CD4-positive, CD25-positive, alpha-beta regulatory T cell (primary cell): ENCODE data around the gene PRKCA. TPM values are rescaled to one million over a fixed set of nuclear protein-coding genes. Genes with fewer than 3 reads are reported as not detected.

Experiments
- ATAC-seq, 2 donors: fragments of 150-1000 bp; cut with Tn5 transposase; one replicate each; pipeline ENCODE4 v1.10.0; 2021; ENCODE audit warnings: low read depth in 2 of 2, moderate number of reproducible peaks in 2 of 2, moderate library complexity in 1 of 2
- DNase-seq, 3 donors: peaks; one replicate each; pipeline versions ENCODE4 v3.0.0 to v3.0.0-alpha.2; 2012 to 2022; ENCODE audit warnings: mixed read lengths in 1 of 3
- H3K27ac ChIP-seq: one replicate; pipeline ENCODE4 v1.7.0; 2013; ENCODE audit warnings: mild to moderate bottlenecking, low read length; ENCODE audit not compliant: insufficient read depth, poor library complexity, severe bottlenecking
- H3K27me3 ChIP-seq: one replicate; pipeline ENCODE4 v1.7.0; 2013; ENCODE audit warnings: low read length; ENCODE audit not compliant: control insufficient read depth, insufficient read depth
- H3K36me3 ChIP-seq: one replicate; pipeline ENCODE4 v1.7.0; 2013; ENCODE audit warnings: mild to moderate bottlenecking, low read length, moderate library complexity; ENCODE audit not compliant: control insufficient read depth, insufficient read depth
- H3K4me1 ChIP-seq: 2 replicates; pipeline ENCODE4 v1.7.0; 2013; ENCODE audit warnings: mild to moderate bottlenecking, low read length; ENCODE audit not compliant: insufficient read depth, control insufficient read depth, poor library complexity, severe bottlenecking
- H3K4me3 ChIP-seq: one replicate; pipeline ENCODE4 v1.7.0; 2013; ENCODE audit warnings: low read depth, mild to moderate bottlenecking, low read length, moderate library complexity
- H3K9me3 ChIP-seq, 2 experiments: 1 replicate in 1 of 2; 2 replicates in 1 of 2; pipeline ENCODE4 v1.7.0; 2013; ENCODE audit warnings: low read length in 2 of 2, mild to moderate bottlenecking in 1 of 2, moderate library complexity in 1 of 2; ENCODE audit not compliant: control insufficient read depth in 2 of 2
- H3K27ac Mint-ChIP-seq, 3 donors: one replicate each; pipeline ENCODE4 v1.8.0; 2020 to 2022; ENCODE audit warnings: mild to moderate bottlenecking in 3 of 3, mixed read lengths in 3 of 3, moderate library complexity in 2 of 3
- H3K27me3 Mint-ChIP-seq: one replicate; pipeline ENCODE4 v1.8.0; 2022; ENCODE audit warnings: mild to moderate bottlenecking, mixed read lengths
- H3K36me3 Mint-ChIP-seq: one replicate; pipeline ENCODE4 v1.8.0; 2020; ENCODE audit warnings: mixed read lengths
- H3K4me1 Mint-ChIP-seq, 4 donors: one replicate each; pipeline ENCODE4 v1.8.0; 2020 to 2022; ENCODE audit warnings: mixed read lengths in 4 of 4, mild to moderate bottlenecking in 1 of 4
- H3K4me3 Mint-ChIP-seq, 4 donors: one replicate each; pipeline ENCODE4 v1.8.0; 2020 to 2022; ENCODE audit warnings: mild to moderate bottlenecking in 4 of 4, mixed read lengths in 4 of 4, moderate library complexity in 3 of 4
- H3K9me3 Mint-ChIP-seq, 7 donors: one replicate each; pipeline ENCODE4 v1.8.0; 2020 to 2022; ENCODE audit warnings: mixed read lengths in 7 of 7, mild to moderate bottlenecking in 3 of 7, moderate library complexity in 2 of 7
- polyA plus RNA-seq, 4 donors: library from polyadenylated mRNA; unstranded; fragments of 300-500 nt; fragmentation: Illumina TruSeq; gene quantifications; one replicate each; pipeline ENCODE4 v1.2.3, GENCODE V29; 2021
- total RNA-seq: library from RNA; stranded (reverse); gene quantifications from one replicate; pipeline ENCODE4 v1.2.3, GENCODE V29; 2022

PRKCA gene
- total and polyA plus RNA-seq, 5 donors from 2014 or later = 0.60 to 84.0 (median 2.0) TPM

DNA sequence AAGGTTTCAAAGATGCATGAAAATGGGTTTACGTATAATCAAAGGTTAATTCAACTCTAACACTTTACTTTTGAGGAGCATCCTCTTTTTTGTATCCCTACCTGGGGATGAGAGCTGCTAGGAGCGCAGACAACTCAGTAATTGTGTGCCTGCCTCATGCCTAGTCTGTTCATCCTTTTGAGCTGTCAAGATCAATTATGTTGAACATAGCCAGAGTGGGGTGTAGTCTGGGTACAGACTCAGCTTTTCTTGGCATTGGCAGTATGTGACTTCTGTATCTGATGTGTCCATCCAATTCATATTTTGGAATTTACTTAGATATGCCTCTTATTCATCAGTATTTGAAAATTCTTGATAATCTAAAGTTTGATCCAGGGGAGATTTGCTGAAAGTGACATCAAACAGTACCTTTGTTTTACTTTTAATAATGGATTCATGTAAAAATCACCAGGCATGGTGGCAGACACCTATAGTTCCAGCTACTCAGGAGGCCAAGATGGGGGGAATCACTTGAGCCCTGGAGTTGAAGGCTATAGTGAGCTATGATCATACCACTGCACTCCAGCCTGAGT is 24.1 kb downstream of the PRKCA start:
- peaks cover 11% of the 10 kb centered on the region for H3K36me3 Mint-ChIP-seq
- DNase-seq (no peak), ATAC-seq (no peak)
- peak overlapping the region in 1 of 4 donors; percentile 17 for H3K4me3 Mint-ChIP-seq
- H3K27me3 Mint-ChIP-seq = no peaks in the 10 kb centered on the region
- no peak overlapping the region for H3K4me3 ChIP-seq
- peaks cover 0 to 6% (median 0%) of the 10 kb centered on the region in 7 donors for H3K9me3 Mint-ChIP-seq
- H3K36me3 ChIP-seq = no peaks in the 10 kb centered on the region
- H3K9me3 ChIP-seq = peaks cover 4 to 6% of the 10 kb centered on the region in 2 experiments
- peak overlapping the region; percentile 27 to 47 (median 37) for H3K27ac Mint-ChIP-seq
- peaks cover 16 to 79% (median 48%) of the 10 kb centered on the region in 4 donors for H3K4me1 Mint-ChIP-seq
- H3K4me1 ChIP-seq = peaks cover 23% of the 10 kb centered on the region
- no peaks in the 10 kb centered on the region for H3K27me3 ChIP-seq
- H3K27ac ChIP-seq = no peak overlapping the region

DNA sequence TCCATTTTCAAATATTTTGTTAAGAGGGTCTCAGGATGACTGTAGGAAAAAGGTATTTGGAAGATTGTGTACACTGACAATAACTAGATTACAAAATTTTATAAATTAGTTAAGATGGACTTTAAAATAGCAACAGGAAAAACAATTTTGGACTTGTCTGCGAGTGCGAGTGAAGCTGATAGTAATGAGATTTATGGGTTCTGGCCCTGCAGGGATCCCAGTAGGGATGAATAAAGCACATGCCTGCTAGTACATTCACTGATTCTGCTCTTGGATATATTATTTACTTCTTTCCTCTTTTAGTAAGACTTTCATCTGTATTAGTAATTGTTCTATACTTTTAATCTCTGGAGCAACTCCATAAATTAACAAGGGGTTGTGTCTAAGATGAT is 28.2 kb downstream of the PRKCA start:
- Mint-ChIP-seq H3K4me1 (peaks cover 11 to 87% (median 54%) of the 10 kb centered on the region in 4 donors), H3K4me3 (peak overlapping the region; percentile 77 to 91 (median 82)), H3K36me3 (peaks cover 7% of the 10 kb centered on the region), H3K27ac (peak overlapping the region; percentile 91 to 98 (median 95)), H3K27me3 (no peaks in the 10 kb centered on the region), H3K9me3 (no peaks in the 10 kb centered on the region)
- Histone ChIP-seq H3K9me3 (no peaks in the 10 kb centered on the region), H3K27me3 (no peaks in the 10 kb centered on the region), H3K27ac (peak overlapping the region; percentile 73), H3K36me3 (no peaks in the 10 kb centered on the region), H3K4me3 (peak overlapping the region; percentile 76), H3K4me1 (peaks cover 41% of the 10 kb centered on the region)
- no peak for ATAC-seq
- DNase-seq = no peak

DNA sequence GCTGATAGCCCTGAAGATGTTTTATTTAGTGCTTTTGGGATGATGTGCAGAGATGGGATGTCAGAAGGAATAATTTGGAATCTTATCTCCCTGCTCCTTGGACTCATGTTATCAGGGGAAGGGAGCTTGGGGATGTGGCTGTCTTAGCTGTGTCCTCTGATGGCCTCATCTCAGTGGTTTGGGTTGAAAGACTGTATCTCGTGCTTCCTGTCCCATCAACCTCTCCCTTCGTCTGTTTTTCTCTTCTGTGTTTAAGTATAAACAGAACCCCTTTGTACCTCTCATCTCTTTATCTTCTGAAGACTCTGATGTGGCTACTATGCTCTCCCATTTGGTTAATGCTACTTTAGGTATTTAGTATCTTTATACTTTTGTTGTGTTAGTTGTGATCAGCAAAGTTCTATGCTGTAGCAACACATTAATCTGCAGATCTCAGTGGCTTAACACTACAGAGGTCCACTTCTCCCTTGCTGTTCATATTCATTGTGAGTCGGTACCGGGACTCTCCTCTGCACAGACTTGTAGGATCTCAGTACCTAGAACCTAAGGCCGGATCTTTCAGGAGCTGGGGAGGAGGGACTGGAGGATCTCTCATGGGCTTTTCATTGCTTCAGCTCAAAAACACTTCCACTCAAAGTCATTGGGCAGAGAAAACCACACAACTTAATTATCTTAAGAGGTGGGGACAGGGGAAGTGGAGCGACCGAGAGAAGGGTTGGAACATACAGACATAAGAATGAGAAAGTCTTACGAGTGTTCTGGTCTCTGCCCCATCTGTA is 28.8 kb downstream of the PRKCA start:
- Histone ChIP-seq H3K36me3 (no peaks in the 10 kb centered on the region), H3K9me3 (no peaks in the 10 kb centered on the region), H3K4me3 (peak overlapping the region; percentile 76), H3K27me3 (no peaks in the 10 kb centered on the region), H3K4me1 (peaks cover 41% of the 10 kb centered on the region), H3K27ac (peak overlapping the region; percentile 73)
- peaks cover 7% of the 10 kb centered on the region for H3K36me3 Mint-ChIP-seq
- H3K9me3 Mint-ChIP-seq = no peaks in the 10 kb centered on the region
- peak overlapping the region; percentile 91 to 98 (median 95) for H3K27ac Mint-ChIP-seq
- peaks cover 17 to 87% (median 56%) of the 10 kb centered on the region in 4 donors for H3K4me1 Mint-ChIP-seq
- peak overlapping the region; percentile 77 to 91 (median 82) for H3K4me3 Mint-ChIP-seq
- ATAC-seq (peak; percentile 82 to 87), DNase-seq (peak in 2 of 3 donors; percentile 67 to 86)
- no peaks in the 10 kb centered on the region for H3K27me3 Mint-ChIP-seq

DNA sequence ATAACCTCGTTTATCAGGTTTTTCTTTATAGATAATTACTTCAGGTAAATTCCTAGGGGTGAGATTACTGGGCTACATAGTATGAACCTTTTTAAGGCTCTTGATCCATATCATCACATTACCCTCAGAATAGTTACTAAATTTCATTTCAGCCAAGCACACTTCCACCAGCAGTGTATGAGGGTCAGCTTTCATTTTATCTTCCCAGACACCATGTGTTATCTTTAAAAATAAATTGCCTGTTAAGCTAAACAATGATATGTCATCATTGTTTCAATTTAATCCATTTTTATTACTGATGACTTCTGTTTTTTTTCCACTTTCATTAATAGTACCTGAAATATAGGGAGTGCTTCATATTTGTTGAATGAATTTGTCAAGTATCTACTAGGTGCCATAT is 33.4 kb downstream of the PRKCA start:
- Histone ChIP-seq H3K9me3 (no peaks in the 10 kb centered on the region), H3K36me3 (no peaks in the 10 kb centered on the region), H3K4me1 (peaks cover 40% of the 10 kb centered on the region), H3K4me3 (no peak overlapping the region), H3K27ac (no peak overlapping the region), H3K27me3 (no peaks in the 10 kb centered on the region)
- Mint-ChIP-seq H3K27ac (peak overlapping the region in 1 of 3 donors; percentile 81), H3K4me3 (peak overlapping the region in 1 of 4 donors; percentile 48), H3K36me3 (no peaks in the 10 kb centered on the region), H3K9me3 (no peaks in the 10 kb centered on the region), H3K4me1 (peaks cover 25 to 81% (median 60%) of the 10 kb centered on the region in 4 donors), H3K27me3 (no peaks in the 10 kb centered on the region)
- ATAC-seq (no peak), DNase-seq (no peak)

DNA sequence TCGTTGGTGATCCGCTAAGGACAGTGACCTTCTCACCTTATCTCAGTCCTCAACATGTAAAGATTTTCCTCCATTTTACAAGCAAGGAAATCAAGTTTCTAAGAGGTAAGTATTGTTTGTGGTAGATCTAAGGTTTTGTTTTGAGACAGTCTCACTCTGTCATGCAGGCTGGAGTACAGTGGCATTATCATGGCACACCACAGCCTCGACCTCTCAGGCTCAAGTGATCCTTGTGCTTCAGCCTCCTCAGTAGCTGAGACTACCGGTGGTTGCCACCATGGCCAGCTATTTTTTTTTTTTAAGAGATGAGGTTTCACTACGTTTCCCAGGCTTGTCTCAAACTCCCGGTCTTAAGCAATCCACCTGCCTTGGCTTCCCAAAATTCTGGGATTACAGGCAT is 34.9 kb downstream of the PRKCA start:
- H3K27ac Mint-ChIP-seq = peak overlapping the region in 1 of 3 donors; percentile 75
- no peaks in the 10 kb centered on the region for H3K27me3 Mint-ChIP-seq
- no peak overlapping the region for H3K4me3 Mint-ChIP-seq
- H3K9me3 ChIP-seq = no peaks in the 10 kb centered on the region
- ATAC-seq (no peak), DNase-seq (no peak)
- H3K9me3 Mint-ChIP-seq = no peaks in the 10 kb centered on the region
- no peak overlapping the region for H3K27ac ChIP-seq
- H3K36me3 ChIP-seq = no peaks in the 10 kb centered on the region
- H3K4me3 ChIP-seq = no peak overlapping the region
- H3K4me1 Mint-ChIP-seq = peaks cover 17 to 78% (median 59%) of the 10 kb centered on the region in 4 donors
- H3K27me3 ChIP-seq = no peaks in the 10 kb centered on the region
- peaks cover 26% of the 10 kb centered on the region for H3K4me1 ChIP-seq
- H3K36me3 Mint-ChIP-seq = no peaks in the 10 kb centered on the region

DNA sequence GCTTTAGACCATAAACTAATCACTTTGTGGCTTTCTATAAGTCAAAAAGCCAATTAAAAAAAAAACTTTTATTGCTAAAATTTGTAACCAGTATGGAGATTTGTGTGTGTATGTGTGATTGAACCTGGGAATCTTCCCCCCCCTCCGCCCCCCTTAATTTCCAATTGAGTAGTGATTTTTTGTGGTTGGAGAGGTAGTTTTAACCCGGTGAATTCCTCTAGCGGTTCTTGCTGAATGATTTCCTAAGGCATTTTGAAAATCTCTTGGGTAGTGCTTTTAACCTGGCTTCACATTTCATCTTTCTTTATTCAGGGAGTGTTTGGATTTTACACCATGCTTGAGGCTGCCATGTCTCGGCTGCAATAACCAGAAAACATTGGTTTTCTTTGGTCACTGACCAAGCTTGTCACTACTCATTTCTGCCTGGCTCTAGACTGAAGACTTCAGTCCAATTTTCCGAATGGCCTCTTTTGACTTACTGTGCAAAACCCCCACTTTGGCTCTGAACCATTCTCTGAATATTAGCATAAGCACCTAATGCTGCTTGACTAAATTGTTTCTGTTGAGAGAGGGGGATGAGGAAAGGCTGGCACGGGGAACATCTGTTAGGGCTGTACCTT is 35.6 kb downstream of the PRKCA start:
- DNase-seq (no peak), ATAC-seq (no peak)
- Histone ChIP-seq H3K4me3 (no peak overlapping the region), H3K36me3 (no peaks in the 10 kb centered on the region), H3K27ac (no peak overlapping the region), H3K27me3 (no peaks in the 10 kb centered on the region), H3K4me1 (peaks cover 21% of the 10 kb centered on the region), H3K9me3 (no peaks in the 10 kb centered on the region)
- H3K27me3 Mint-ChIP-seq = no peaks in the 10 kb centered on the region
- H3K36me3 Mint-ChIP-seq = no peaks in the 10 kb centered on the region
- peak overlapping the region in 2 of 3 donors; percentile 48 to 82 for H3K27ac Mint-ChIP-seq
- peaks cover 17 to 78% (median 59%) of the 10 kb centered on the region in 4 donors for H3K4me1 Mint-ChIP-seq
- no peak overlapping the region for H3K4me3 Mint-ChIP-seq
- H3K9me3 Mint-ChIP-seq = no peaks in the 10 kb centered on the region

DNA sequence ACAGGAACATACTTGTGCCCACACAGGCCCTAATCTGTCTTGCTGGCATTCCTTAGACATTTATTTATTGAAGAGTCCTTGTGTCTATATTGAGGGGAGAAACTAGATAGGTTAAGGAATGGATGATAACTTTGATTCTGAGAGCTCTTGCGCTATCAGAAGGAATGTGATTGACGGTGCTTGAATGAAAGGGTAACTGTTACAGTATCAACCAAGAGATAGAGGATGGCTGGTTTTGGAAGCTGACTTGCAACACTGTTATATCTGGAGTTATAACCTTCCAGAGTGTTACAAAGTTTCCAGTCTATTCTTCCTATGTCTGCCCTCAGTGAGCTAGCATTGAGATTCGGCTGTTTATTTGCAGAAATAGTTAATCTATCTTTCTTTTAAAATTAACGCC is 36.5 kb downstream of the PRKCA start:
- H3K9me3 ChIP-seq = no peaks in the 10 kb centered on the region
- ATAC-seq (no peak), DNase-seq (no peak)
- no peak overlapping the region for H3K27ac ChIP-seq
- Mint-ChIP-seq H3K27ac (peak overlapping the region; percentile 26 to 82 (median 38)), H3K4me3 (peak overlapping the region in 2 of 4 donors; percentile 10 to 71), H3K36me3 (peaks cover 7% of the 10 kb centered on the region), H3K4me1 (peaks cover 17 to 79% (median 62%) of the 10 kb centered on the region in 4 donors), H3K27me3 (no peaks in the 10 kb centered on the region), H3K9me3 (no peaks in the 10 kb centered on the region)
- peaks cover 15% of the 10 kb centered on the region for H3K4me1 ChIP-seq
- H3K36me3 ChIP-seq = no peaks in the 10 kb centered on the region
- H3K27me3 ChIP-seq = no peaks in the 10 kb centered on the region
- H3K4me3 ChIP-seq = no peak overlapping the region
